Urinary bladder (tissue), 4 donors: ENCODE measurements around the gene AP3M1. TPM values are rescaled to one million over a fixed set of nuclear protein-coding genes. Genes with fewer than 3 reads are reported as not detected.
A peak's percentile ranks its signal among the peaks of the same experiment; 100 is the strongest.

Experiments
- DNase-seq: peaks from one replicate; pipeline ENCODE4 v3.0.0-alpha.2; 2015; ENCODE audit errors: extremely low spot score
- H3K27ac ChIP-seq: one replicate; pipeline ENCODE4 v1.5.1; 2013; ENCODE audit warnings: low read depth, mild to moderate bottlenecking, moderate library complexity
- H3K36me3 ChIP-seq: one replicate; pipeline ENCODE4 v1.6.1; 2013; ENCODE audit warnings: mild to moderate bottlenecking, moderate library complexity; ENCODE audit not compliant: insufficient read depth
- H3K4me1 ChIP-seq: one replicate; pipeline ENCODE4 v1.6.1; 2013; ENCODE audit warnings: mild to moderate bottlenecking, moderate library complexity; ENCODE audit not compliant: insufficient read depth
- H3K4me3 ChIP-seq: one replicate; pipeline ENCODE4 v1.5.1; 2013; ENCODE audit warnings: low read depth, low read length
- WGBS: extraction: QIAGEN DNeasy Blood & Tissue Kit; methylation state at CpG from one replicate; pipeline ENCODE4 v1.1.7; 2013; 5-methylcytosine and 5-hydroxymethylcytosine counted together
- polyA plus RNA-seq: library from polyadenylated mRNA; stranded (reverse); fragments of 200-250 nt; gene quantifications from one replicate; pipeline ENCODE4 v1.2.3, GENCODE V29; 2013
- total RNA-seq: library from RNA; depleted of rRNA; stranded (reverse); fragments of >200 nt; gene quantifications from one replicate; pipeline ENCODE4 v1.2.3, GENCODE V29; 2014
- donor health status: healthy with polysubstance abuse.
- donor health status: healthy.

AP3M1 gene
- total and polyA plus RNA-seq, 2 donors = 28.5 to 34.7 TPM

DNA sequence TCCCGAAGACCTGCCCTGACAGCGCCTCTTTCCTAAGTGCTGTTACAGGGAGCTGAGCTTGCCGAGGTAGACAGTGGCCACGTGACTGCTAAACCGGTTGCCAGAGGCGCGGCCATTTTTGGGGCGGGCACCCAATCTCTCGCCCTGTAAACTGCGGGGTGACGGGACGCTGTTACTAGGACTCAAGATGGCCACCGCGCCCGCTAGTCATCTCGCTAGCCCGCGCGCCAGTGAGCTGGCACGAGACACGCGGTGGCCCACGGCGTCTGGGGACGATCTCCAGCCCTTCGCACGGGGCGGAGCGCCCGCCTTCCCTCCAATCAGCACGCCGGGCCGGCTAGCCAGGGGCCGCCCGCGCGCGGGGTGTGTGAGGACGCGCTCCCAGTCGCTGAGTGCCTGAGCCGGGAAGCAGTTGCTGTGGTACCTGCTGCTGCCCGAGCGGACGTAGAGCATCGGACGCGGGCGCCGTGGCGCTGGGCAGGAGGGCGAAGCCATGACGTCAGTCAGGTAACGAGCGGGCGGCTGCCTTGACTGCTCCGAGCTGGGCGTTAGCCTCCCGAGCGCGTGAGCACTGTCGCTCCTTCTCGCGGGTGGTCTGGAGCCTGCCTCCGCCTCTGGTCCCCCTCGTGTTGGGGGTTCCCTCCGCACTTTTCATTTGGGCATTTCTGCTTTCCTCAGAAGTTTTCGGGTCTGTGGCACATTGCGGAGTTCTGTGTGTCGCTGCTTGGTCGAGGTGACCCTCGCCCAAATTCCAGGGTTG, 25.9 kb upstream of the AP3M1 start:
- under 1% methylated on average over 72 of the region's 72 CpGs for WGBS
- Histone ChIP-seq H3K27ac (peak overlapping the region; percentile 81), H3K4me1 (no peaks in the 10 kb centered on the region), H3K36me3 (no peaks in the 10 kb centered on the region), H3K4me3 (peak overlapping the region; percentile 68)
- DNase-seq = peak; percentile 86

DNA sequence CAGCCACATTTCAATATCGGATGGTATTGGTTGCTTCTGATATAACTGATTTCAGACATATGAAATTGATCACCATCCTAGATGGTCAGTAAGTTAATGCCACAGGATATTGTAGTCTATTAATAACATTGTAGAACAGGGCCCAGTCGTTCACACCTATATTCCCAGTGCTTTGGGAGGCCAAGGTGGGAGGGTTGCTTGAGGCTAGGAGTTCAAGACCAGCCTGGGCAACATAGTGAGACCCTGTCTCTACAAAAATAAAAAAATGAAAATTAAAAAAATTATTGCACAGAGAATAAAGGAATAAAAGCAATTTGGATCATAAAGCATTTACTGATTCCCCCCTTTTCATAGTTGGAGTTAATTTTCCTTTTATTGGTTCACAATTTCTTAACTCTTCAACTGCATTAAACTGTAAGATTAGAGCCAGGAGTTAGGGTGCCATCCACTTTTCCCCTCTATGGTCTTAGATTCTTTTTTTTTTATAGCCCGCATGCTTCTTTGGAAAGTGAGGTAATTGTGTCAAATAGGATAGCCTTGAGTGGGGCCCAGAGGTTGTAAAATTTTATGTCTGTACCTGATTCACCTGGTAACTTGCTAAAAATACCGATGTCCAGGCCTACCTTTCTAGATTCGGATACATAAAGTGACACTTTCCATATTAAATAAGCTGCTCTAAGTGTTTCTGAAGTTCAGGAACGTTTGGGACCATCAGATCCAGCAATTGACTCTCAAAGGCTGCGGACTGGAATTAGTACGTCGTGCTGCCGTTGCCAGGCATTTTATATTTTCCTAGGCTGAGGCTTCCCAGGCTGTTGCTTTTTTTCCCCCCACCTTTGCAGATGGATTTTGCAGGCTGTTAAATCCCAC, 25.1 kb upstream of the AP3M1 start:
- Histone ChIP-seq H3K36me3 (no peaks in the 10 kb centered on the region), H3K4me1 (no peaks in the 10 kb centered on the region), H3K27ac (peak overlapping the region; percentile 24), H3K4me3 (peak overlapping the region; percentile 68)
- no peak for DNase-seq
- WGBS = 28% methylated on average over 10 of the region's 10 CpGs

DNA sequence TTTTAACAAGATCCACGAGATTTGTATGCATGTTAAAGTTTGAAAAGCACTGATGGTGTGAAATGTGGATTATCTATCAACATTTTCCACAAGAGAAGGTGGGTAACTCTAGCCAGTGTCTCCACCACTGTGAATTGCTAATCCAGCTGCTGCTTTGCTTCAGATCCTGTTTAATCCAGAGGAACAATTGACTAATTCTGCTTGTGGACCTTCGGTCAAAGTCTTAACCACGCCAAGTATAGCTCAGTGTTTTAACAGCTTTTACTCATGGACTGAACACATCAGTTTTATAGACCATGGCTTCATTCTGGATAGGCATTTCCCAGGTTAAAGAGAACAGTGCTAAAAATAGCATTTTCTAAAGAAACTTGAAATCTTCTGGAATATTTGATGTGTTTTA, 23.9 kb upstream of the AP3M1 start:
- 65% methylated on average over 3 of the region's 3 CpGs for WGBS
- no peak overlapping the region for H3K4me3 ChIP-seq
- DNase-seq = no peak
- H3K4me1 ChIP-seq = no peaks in the 10 kb centered on the region
- no peak overlapping the region for H3K27ac ChIP-seq
- H3K36me3 ChIP-seq = no peaks in the 10 kb centered on the region

DNA sequence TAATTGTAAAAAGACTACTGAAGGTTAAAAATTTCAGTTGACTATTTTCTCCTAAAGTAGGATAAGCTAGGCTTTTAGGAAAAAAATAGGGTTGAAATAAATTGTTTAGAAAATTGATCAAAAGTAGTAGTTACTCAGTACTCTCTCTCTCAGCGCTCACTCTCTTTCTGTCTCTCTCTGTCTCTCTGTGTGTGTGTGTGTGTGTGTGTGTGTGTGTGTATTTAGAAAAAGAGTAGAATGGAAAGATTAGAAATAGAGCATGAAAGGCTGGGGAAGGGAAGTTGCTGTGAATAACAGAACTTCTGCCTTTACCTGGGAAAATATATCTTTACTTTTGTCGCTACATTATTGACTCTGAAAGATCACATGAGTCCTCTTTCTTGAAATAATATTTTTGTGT, 21.0 kb upstream of the AP3M1 start:
- Histone ChIP-seq H3K4me1 (no peaks in the 10 kb centered on the region), H3K36me3 (no peaks in the 10 kb centered on the region), H3K4me3 (no peak overlapping the region), H3K27ac (no peak overlapping the region)
- DNase-seq = no peak
- WGBS = 84% methylated on average over 2 of the region's 2 CpGs

DNA sequence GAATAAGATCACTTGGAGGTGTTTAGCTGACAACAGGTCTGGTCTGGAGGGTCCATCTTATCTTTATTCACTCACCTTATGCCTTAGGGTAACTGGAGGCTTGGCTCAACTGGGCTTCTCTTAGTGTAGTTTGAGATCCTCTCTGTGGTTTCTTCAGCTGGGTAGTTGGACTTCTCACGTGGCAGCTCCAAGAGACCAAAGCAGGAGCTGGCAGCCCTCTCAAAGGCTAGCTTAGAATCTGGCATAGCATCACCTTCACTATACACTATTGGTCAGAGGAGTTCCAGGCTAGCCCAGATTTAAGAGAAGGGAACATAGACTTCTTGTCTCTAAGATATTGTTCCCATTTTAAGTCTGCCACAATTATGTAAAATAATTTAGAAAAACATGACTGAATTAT, 16.8 kb upstream of the AP3M1 start:
- H3K4me3 ChIP-seq = no peak overlapping the region
- H3K27ac ChIP-seq = no peak overlapping the region
- H3K36me3 ChIP-seq = no peaks in the 10 kb centered on the region
- no peak for DNase-seq
- WGBS = 64% methylated on average over 1 of the region's 1 CpG
- H3K4me1 ChIP-seq = no peaks in the 10 kb centered on the region

DNA sequence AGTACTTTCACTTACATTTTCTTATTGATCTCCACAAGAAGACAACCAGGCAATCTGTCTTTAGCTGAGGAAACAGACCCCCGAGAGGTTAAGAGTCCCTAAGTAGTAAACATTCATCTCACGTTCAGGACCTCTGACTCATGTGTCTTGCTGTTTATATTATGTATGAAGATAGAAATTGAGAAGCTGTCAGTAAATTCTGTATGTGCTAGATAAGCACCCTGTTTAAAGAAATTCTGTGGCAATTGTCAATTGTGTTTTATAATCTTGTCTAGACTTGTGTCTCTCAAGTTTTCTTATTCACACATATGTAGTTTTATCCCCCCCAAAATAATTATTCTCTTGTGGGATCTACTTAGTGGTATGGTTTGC, 14.9 kb upstream of the AP3M1 start:
- no peak overlapping the region for H3K4me3 ChIP-seq
- WGBS = 53% methylated on average over 2 of the region's 2 CpGs
- DNase-seq = no peak
- no peak overlapping the region for H3K27ac ChIP-seq
- no peaks in the 10 kb centered on the region for H3K36me3 ChIP-seq
- no peaks in the 10 kb centered on the region for H3K4me1 ChIP-seq

DNA sequence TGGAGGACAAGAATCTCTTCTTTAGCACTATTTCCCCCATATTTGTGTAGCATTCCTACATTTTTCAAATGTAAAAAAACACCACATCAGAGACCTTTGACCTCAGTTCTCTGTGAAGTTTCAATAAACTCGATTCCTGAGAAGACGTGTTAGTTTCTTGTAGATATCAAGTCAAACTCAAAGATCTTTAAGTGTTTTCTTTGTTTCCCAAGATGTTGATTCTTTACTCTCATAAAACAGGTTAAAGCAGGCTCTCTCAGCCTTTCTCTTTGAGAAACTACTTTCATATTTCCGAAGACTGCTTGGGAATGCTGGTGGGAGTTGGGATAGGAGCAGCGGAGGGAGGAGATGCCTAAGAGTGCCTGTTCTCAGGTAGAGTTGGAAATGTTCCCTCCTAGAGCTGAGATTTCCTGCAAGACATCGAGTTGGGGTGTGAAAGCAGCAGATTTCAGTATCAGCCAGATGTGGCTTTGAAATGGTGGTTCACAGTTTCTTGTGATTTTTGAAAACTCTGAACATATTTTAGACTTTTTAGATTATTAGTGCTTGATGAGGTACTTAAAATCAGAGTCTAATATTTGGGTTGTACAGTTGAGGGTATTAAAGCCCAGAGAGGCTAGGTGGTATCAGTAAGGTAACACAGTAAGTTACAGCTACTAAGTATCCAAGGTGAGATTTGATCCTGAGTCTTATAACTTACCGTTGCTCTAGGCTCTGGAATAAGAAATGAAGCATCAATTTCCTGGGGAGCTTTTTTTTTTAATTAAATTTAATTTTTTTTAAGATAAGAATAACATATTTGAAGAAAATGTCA, 14.3 kb upstream of the AP3M1 start:
- H3K4me1 ChIP-seq = no peaks in the 10 kb centered on the region
- 58% methylated on average over 6 of the region's 6 CpGs for WGBS
- no peak overlapping the region for H3K4me3 ChIP-seq
- no peak overlapping the region for H3K27ac ChIP-seq
- no peaks in the 10 kb centered on the region for H3K36me3 ChIP-seq
- DNase-seq = no peak

DNA sequence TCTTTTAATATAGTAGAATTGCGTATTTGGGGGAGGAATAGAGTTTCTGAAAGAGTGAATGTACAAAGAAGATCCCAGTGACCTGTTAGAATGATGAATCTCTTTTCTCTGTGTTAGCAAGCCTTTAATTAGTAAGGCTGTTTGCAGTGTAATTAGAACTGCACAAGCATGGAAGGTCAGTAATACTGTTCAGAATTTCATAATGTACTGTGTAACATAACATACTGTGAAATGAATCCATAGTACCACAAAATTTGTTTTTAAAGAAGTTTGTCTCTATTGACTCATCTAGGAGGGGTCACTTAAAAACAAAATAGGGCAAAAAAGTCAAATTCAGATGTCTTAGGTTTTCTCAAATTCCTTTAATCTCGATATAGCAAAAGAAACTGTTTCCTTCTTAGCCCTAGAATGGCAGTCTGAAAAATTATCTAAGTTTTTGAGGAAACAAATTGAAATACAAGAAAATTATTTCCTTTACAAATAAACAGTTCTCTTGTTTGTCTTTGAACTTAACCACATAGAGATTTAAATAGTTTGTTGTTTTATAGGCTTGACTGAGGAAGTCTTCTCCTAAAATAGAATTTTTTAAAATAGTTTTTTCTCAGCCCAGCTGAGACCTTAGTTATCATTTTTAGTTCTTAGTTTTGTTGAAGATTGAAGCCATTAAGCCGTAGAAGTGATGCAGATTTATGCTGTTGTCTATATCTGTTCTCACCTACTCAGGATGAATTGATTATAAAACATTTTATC, 12.9 kb upstream of the AP3M1 start:
- WGBS = 64% methylated on average over 3 of the region's 3 CpGs
- Histone ChIP-seq H3K27ac (no peak overlapping the region), H3K36me3 (no peaks in the 10 kb centered on the region), H3K4me1 (no peaks in the 10 kb centered on the region), H3K4me3 (no peak overlapping the region)
- no peak for DNase-seq

DNA sequence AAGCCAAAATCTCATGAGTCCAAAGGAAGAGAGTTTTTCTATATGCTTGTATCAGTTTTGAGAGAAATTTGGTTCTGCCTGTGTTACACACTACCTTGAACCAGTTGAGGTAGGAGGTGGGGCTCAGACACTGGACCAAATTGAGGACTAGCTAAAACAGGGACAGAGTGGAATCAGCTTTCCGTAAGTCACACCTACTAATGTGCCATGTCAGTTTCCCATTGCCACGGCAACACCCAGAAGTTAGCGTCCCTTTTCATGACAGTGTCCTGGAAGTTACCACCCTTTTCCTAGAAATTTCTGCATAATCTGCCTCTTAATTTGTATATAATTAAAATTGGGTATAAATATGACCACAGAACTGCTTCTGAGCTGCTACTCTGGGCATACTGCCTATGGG, 9.4 kb upstream of the AP3M1 start:
- H3K4me1 ChIP-seq = no peaks in the 10 kb centered on the region
- no peak overlapping the region for H3K4me3 ChIP-seq
- 98% methylated on average over 3 of the region's 3 CpGs for WGBS
- H3K36me3 ChIP-seq = no peaks in the 10 kb centered on the region
- no peak overlapping the region for H3K27ac ChIP-seq
- DNase-seq = no peak

DNA sequence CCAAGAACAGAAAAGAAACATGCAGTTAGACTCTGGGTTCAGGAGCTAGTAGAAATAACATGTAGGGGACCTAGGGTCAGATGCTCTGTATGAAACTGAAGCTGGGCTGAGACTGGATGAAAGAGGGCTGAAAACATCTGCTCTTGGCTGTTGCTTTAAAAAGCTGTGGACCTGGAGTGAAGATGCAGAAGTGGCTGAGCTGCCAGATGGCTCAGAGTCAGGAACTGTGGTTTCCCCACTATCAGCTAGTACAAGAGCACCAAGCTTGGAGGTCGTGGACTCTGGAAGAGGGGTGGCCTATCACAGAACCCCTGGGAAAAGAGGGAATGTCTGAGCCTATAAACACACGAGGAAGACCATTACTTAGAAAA, 6.3 kb upstream of the AP3M1 start:
- no peaks in the 10 kb centered on the region for H3K36me3 ChIP-seq
- no peak for DNase-seq
- 18% methylated on average over 2 of the region's 2 CpGs for WGBS
- H3K4me3 ChIP-seq = no peak overlapping the region
- H3K4me1 ChIP-seq = peaks cover 1% of the 10 kb centered on the region
- no peak overlapping the region for H3K27ac ChIP-seq

DNA sequence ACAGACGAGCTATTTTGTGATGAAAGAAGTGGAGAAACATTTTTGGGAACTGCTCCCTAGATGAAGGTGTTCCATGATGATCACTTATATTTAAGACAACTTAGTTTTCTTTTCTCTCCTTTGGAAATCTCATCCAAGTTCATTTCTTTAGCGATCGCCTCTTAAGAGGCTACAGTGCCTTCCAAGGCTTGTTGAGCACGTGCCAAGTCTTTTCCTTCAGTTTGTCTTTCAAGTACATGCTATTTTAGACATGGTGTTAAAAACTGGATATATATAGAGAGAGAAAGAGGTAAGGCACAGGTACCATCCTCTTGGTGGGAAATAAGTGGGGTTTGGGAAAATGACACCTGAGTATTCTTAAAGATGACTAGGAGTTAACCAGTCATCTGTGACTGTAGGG, 3.0 kb upstream of the AP3M1 start:
- peaks cover 1% of the 10 kb centered on the region for H3K4me1 ChIP-seq
- H3K4me3 ChIP-seq = no peak overlapping the region
- no peaks in the 10 kb centered on the region for H3K36me3 ChIP-seq
- H3K27ac ChIP-seq = no peak overlapping the region
- no peak for DNase-seq
- 71% methylated on average over 4 of the region's 4 CpGs for WGBS

DNA sequence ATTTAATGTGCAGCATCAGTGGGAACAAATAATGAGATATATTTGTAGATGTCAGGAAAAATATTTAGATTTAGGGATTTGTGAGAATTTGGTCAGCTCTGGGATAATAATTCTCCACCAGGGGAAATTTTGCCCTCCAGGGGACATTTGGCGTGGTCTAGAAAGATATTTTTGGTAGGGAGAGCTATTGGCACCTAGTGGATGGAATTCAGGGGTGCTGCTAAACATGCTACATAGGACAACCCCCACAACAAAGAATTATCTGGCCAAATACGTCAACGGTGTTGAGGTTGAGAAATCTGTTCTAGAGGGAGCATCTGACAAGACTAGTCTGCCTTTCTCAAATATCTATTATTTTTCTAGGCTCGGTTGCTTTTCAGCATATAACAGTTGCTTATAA, 2.5 kb upstream of the AP3M1 start:
- no peak overlapping the region for H3K27ac ChIP-seq
- 36% methylated on average over 4 of the region's 4 CpGs for WGBS
- H3K4me1 ChIP-seq = peaks cover 1% of the 10 kb centered on the region
- H3K36me3 ChIP-seq = peaks cover 2% of the 10 kb centered on the region
- H3K4me3 ChIP-seq = no peak overlapping the region
- DNase-seq = no peak
